A204.1 (cell line): ENCODE results near the gene WDR93.
"Not testable (repeated sequence)": the region's sequence is repeated elsewhere in the genome, so short reads cannot be mapped to it uniquely, and the experiment has no call there.

ENCODE experiments used
- FAIRE-seq: peaks from 2 replicates; lab custom pipeline; 2012; peaks lifted over from hg19 to GRCh38; lab: Jason Lieb, UNC

The WDR93 gene

DNA sequence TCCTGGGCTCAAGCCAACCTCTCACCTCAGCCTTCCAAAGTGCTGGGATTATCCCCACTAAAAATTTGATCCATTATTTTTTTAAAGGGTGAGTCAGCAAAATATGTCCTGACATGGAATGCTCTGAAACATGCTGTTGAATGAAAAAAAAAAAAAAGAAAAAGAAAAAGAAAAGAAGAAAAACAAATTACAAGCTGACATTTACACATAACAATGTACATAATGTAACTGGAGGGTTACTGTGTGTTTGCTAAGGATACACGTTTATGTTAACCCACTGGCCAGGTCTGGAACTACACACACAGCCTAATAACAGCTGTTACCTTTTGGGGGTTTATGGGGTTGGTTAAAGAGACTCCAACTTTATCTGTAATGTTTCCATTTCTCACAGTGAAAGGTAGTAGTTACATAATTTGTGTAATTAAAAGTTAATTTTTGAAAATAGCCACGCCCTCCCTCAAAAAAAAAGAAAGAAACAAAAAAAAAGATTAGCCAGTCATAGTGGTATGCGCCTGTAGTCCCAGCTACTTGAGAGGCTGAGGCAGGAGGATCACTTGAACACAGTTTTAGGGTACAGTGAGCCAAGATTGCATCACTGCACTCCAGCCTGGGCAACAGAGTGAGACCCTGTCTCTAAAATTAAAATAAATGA is 82.4 kb downstream of the WDR93 start:
- peak; percentile 43 for FAIRE-seq

DNA sequence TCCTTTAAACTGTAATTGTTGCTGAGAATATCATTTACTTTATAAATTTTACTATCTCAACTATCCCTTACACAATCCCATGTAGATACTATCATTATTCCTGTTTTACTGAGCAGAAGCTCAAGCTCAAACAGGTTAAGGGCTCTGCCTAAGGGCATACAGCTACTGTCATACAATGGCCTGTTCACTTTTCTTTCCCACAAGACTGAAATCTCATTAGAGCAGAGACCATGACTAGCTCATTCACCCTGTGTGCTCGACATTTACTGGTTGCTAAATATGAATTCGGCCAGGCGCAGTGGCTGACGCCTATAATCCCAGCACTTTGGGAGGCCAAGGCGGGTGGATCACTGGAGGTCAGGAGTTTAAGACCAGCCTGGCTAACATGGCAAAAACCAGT is 83.9 kb downstream of the WDR93 start:
- FAIRE-seq, result no peak

DNA sequence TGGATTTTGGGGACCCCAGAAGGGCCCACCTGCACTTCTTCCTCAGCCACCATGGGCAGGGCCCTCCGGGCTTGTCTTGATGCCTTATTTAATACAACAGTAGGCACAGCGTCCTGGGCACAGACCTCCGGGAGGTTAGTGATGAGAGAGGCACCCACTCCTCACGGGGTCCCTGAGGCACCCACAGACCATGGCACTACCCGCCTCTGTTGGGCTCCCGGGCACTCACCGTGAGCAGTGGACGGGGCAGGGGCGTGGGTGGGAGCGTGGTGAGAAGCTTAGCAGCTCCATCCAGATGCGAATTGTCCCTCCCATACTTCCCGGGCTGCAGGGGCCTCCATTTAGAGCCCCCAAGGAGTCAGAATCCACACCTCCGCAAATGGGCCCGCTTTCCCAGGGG is 85.2 kb downstream of the WDR93 start:
- no peak for FAIRE-seq

DNA sequence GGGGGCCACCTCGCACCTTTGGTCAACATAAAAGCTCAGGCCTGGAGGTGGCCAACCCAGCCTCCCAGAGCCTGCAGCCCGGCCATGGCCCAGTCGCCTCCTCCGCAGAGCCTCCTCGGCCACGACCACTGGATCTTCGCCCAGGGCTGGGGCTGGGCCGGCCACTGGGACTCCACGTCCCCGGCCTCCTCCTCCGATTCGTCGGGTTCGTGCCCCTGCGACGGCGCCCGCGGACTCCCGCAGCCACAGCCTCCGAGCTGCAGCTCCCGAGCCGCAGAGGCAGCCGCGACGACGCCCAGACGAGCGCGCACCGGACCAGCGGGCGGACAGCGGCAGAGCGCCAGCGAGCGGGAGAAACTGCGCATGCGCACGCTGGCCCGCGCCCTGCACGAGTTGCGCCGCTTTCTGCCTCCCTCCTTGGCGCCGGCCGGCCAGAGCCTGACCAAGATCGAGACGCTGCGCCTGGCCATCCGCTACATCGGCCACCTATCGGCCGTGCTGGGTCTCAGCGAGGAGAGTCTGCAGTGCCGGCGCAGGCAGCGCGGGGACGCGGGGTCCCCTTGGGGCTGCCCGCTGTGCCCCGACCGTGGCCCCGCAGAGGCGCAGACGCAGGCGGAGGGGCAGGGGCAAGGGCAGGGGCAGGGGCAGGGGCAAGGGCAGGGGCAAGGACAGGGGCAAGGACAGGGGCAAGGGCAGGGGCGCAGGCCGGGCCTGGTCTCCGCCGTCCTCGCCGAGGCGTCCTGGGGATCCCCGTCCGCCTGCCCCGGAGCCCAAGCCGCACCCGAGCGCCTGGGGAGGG is 85.9 kb downstream of the WDR93 start, which contains the start of gene MESP2:
TSS of gene MESP2 (plus strand) at position 59 of the 799 bp plus-strand sequence. CDS start at position 85, 26 bp downstream.
- FAIRE-seq, result no peak

DNA sequence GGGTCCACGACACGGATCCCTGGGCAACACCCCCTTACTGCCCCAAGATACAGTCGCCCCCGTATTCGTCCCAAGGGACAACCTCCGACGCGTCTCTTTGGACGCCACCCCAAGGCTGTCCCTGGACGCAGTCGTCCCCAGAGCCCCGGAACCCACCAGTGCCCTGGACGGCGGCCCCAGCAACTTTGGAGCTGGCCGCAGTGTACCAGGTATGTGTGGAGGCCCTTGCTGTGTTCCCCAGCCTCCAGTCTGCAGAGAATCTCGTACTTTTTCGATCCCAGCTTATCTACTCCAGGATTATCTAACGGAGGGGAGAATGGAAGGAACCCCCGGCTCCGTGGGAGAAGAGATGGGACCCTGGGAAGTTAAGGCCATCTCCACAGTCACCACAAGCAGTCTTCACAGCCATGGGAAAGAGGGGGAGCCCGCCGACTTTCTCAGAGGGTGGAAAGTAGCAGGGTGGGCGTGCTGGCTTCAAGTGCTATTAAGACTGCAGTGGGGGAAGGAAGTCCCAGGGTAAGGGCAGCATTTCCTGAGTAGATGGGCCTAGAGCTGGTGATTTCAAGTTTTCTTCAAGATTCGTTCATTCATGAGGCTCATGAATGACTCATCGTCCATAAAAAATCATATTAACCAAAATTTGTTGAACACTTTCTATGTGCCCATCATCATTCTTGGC is 86.6 kb downstream of the WDR93 start:
- no peak for FAIRE-seq

DNA sequence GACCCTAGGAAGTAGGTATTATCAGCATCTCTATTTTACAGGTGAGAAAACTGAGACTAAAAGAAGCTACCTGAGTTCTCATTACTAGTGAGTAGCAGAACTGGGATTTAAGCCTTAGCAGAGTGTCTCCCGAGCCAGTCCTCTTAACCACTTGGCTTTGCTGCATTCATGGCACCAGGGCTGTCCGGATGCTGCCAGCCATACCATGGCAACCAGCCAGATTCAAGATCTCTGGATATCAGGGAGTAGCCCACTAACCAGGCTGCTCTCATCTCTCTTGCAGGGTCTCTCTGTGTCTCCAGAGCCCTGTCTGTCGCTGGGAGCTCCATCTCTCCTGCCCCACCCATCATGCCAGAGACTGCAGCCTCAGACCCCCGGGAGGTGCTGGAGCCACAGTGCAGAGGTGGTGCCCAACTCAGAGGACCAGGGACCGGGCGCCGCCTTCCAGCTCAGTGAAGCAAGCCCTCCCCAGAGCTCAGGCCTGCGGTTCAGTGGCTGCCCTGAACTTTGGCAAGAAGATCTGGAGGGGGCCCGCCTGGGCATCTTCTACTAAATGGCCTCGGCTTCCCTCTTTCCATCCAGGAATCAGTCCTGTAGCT is 87.3 kb downstream of the WDR93 start:
- FAIRE-seq, result no peak

DNA sequence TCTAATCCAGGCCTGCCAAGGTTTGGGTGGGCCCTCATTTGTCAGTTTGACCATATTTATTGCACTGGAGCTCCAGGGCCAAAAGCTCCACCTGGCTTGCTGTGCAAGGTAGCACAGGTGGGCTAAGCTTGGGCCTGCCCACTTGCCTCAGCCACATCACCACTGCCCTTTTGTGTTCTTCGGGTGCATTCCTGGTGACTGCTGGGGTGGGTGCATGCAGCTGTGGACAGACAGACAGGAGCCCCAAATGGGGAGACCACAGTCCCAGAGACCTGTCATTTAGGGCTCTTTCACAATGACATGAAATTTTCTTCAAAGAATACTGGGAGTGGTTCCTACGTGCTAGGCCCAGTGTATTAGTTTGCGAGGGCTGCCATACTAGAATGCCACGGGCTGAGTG is 88.2 kb downstream of the WDR93 start:
- FAIRE-seq, result no peak

DNA sequence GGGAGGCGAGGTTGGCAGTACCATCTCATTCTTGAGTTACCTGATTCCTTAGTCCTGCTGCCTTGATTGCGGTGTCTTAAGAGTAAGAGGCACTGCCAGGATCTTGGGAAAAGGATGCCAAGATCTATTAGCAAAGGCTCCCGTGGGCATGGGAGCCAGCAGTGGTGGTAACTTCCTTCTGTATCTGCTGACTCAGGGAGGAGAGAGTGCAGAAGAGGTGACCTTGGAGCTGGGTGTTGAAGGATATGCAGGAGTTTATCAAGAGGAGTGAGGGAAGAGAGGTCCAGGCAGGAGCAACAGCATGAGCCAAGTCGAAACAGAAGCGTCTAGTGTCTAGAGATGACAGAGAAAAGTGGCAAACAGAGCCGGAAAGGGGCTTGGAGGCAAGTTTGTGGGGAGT is 90.0 kb downstream of the WDR93 start:
- no peak for FAIRE-seq

DNA sequence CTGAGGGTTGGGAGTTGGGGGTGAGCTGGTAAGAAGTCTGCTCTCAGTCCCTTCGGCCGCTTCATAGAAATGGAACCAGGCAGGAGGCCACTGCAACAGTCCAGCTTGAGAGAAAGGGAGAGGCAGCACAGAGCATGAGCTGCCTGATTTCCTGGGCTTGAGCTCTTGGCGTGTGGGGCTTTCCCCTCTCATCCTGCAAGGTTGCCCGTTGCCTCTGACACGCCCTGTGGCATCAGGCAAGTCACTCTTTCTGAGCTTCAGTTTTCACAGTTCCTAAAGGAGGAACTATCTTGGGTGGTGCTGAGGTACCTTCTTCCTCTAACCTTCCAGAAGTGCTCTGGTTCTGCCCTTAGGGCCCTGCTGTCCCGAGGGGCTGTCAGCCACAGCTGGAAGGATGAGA is 90.4 kb downstream of the WDR93 start:
- FAIRE-seq, result no peak

DNA sequence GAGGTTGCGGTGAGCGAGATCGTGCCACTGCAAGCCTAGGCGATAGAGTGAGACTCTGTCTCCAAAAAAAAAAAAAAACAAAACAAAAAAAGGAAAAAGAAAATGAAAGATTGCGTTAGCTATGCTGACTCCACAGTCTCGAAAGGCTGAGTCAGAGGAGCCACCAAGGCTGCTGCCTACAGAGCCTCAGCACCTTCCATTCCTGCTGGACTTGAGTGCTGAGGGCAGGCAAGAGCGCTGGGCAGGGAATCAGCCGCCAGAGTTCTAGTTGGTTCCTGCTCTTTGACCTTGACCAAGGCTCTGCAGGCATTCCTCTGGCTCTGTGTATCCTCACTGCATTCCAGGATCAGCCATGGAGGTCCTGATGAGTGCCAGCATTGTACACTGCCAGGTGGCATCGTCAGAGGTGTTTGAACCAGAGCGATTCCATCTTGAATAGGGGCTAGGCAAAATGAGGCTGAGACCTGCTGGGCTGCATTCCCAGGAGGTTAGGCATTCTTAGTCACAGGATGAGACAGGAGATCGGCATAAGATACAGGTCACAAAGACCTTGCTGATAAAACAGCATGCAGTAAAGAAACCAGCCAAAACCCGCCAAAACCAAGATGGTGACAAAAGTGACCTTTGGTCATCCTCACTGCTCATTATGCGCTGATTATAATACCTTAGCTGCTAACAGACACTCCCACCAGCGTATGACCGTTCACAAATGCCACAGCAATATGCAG is 91.4 kb downstream of the WDR93 start:
- FAIRE-seq, result no peak

DNA sequence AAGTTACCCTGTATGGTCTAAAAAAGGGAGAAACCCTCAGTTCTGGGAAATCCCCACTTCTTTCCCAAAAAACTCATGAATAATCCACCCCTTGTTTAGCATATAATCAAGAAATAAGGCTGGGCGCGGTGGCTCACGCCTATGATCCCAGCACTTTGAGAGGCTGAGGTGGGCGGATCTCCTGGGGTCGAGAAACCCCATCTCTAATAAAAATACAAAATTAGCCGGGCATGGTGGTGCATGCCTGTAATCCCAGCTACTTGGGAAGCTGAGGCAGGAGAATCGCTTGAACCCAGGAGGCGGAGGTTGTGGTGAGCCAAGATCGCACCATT is 92.0 kb downstream of the WDR93 start:
- not testable (repeated sequence) for FAIRE-seq

DNA sequence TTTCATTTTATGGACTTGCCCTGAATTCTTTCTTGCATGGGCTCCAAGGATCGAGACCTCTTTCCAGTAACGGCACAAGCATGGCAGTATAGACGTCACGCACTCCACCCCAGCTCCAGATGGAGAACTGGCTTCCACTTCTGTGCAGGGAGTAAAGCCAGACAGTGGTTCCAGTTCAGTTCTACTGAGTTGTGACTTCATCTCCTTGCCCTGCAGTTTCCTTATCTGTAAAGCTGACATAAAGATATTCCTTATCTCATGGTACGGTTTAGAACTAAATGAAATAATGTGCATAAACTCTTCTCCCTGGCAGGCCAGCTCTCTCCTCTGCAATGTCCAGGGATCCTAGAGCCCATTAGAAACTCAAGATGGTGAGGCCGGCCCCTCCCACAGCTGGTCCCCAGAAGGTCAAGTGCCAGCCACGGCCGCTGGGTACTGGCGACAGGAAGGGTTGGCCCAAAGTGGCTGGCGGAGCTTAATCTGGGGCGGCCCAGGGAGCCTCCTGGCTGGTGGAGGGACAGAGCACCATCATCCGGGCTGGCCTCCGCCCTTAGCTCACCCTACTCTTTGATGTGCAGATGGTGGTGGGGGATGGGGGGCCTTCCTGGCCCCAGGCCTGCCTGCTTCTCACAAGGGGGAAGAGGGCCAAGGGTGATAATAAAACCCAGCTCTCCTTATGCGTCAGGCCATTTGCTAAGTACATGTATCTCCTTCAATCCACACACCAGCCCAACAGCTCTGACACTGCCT is 92.7 kb downstream of the WDR93 start:
- FAIRE-seq, result no peak

DNA sequence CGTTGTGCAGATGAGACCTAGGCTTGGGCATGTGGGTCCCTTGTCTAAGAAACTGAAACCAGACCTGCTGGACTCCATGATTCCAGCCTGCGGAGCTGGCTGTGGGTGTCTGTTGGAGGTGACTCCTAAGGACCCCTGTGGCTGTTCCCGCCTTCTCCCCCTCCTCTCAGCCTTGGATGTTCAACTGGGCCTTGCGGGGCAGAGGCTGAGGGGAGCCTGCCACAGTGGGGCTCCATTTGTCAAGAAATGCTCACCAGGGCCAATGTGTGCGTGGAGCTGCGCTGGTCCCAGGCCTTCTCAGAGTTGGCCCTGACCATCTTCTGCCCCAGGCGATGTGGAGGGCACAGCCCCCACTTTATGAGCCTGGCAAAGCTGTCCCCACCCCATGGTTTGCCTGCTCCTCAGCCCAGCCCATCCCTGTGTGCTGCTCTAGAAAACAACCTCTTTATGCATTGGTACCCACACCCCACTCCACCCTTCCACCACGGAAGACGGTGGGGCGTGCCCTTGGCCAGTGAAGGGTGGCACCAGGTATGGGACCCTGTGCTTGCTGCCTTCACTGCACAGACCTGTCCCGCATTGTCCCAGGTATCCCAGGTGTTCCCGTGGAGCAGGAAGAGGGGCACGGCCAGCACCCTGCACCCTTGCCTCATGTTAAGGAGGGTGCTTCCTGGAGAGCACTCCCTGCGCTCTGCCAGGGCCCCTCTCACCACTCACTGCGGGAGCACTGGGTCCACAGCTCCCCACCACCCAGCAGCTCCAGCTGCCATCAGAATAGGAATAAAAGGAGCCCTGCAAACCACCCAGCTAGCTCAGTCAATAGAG is 93.5 kb downstream of the WDR93 start:
- FAIRE-seq, result no peak

DNA sequence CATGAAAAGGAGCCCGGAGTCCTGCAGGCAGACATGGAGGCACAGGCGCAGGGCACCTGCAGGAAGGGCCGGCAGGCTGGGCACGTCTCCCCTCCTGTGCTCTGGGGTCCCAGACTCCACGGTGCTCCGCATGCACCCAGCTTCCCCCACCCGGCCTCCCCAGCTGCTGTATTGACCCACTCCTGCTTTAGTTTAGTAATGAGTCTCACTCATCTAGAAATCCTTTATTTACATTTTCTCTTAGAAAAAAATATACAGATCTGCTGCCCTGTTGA is 94.0 kb downstream of the WDR93 start:
- no peak for FAIRE-seq

DNA sequence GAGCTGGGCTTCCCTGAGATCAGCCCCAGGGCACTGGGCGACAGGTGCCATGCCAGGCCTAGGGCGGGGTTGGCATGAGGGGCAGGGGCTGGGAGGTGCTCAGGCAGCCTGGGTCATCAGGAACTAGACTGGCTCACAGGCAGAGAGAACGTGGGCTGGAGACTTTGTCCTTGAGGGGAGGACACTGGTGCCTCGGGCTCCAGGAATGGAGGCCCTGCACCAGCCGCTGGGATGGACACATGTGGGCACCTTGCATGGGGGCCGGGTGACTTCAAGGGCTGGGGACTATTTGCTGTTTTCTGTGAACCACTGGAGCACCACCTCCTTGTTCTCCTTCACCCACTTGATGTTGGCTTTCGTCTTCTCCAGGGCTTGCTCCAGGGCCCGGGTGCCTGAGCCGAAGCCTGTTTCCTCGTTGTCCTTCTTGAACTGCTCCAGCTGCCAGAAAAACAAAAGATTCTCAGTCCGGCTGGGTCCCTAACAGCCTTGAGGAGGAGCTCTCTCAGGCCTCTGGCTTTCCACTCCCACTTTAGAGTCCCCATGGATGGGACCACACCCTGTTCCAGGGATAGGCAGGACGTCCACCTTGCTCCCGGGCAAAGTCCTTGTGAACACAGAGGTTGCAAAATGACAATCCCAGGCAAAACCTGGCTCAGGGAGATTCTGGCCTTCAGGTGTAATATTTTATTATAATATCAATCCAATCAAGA is 94.6 kb downstream of the WDR93 start:
- no peak for FAIRE-seq

DNA sequence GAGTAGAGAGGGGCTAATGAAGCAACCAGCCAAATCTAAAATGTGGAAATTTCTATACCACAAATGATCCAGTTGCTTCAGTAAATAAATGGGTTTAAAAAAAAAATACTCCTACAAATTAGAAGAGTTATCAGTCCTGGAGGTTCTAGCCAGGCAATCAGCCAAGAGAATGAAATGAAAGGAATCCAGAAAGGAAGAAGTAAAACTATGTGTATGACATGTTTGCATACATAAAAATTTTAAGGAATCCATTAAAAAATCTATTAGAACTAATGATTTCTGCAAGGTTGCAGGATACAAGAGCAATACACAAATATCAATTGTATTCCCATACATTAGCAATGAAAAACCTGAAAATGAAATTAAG is 95.1 kb downstream of the WDR93 start:
- FAIRE-seq, result no peak

DNA sequence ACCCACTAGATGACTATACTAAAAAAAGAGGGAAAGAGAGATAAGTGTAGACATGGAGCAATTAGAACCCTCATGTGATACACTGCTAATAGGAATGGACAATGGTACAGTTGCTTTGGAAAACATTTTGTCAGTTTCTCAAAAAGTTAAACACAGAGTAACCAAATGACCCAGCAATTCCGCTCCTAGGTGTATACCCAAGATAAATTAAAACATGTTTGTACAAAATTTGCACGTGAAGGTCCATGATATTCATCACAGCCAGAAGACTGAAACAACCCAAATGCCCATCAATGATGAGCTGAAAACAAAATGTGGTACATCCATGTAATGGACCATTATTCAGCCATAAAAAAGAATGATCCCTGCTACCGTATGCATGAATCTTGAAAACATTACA is 97.3 kb downstream of the WDR93 start:
- no peak for FAIRE-seq

DNA sequence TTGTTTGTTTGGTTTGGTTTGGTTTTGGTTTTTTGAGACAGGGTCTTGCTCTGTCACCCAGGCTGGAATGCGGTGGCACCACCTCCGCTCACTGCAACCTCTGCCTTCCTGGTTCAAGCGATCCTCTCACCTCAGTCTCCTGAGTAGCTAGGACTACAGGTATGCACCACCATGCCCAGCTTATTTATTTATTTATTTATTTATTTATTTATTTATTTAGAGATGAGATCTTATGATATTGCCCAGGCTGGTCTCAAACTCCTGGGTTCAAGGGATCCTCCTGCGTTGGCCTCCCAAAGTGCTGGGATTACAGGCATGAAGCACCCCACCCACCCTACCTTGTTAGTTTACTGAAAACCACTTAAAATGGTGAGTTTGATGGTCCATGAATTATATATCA is 98.0 kb downstream of the WDR93 start:
- not testable (repeated sequence) for FAIRE-seq

DNA sequence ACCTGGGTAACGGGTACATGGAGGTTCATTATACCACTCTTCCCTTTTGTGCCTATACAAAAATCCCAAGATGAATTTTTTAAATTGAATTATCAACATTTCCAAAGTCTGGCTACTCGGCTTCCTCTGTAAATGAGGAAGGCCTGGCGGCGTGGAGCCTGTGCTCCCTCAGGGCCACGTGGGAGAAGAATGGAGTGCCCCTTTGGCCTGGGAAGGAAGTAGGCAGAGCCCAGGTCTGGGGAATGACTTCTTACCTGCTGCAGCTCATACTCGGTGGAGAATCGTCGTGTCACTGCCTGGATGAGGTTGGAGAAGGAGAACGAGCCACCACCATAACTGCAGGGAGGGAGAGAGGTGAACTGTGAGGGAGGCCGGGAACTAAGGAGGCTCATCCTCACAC is 99.6 kb downstream of the WDR93 start:
- no peak for FAIRE-seq

DNA sequence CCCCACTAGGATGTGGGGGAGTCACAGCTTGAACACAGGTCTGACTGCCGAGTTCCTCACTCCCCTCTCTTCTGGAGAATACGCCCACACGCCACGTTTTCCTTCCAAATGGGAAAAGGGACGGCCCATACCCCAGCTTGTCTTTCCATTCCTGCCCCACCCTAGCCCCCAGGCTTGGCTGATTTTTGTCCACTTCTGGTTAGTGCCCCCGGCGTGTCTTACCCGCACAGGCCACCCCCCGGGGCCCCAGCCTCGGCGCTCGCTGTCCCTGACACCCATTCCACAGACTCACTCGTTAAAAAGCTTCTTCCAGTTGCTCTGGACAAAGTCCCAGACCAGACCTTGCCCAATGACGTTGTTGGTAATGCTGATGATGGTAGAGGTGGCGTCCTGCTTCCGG is 100.0 kb downstream of the WDR93 start:
- FAIRE-seq, result no peak
